Prostate gland (tissue), 2 donors: ENCODE results near the gene TNRC6B. TPM values are rescaled to one million over a fixed set of nuclear protein-coding genes. Genes with fewer than 3 reads are reported as not detected.
"Not testable (repeated sequence)": the region's sequence is repeated elsewhere in the genome, so short reads cannot be mapped to it uniquely, and the experiment has no call there.

Source experiments
- DNase-seq: peaks from one replicate; pipeline ENCODE4 v3.0.0-alpha.2; 2019; ENCODE audit warnings: low spot score
- H3K27ac ChIP-seq, 2 donors: fragments of 200-600 bp; sonication (generic); 2 replicates each; pipeline ENCODE4 v1.5.1; 2017 to 2019
- H3K27me3 ChIP-seq: fragments of 200-600 bp; sonication (generic); replicated peaks from 2 replicates; pipeline ENCODE4 v1.5.1; 2019; ENCODE audit not compliant: insufficient read depth
- H3K36me3 ChIP-seq, 2 donors: fragments of 200-600 bp; sonication (generic); 1 replicate in 1 of 2; 2 replicates in 1 of 2; pipeline versions ENCODE4 v1.5.1 to v1.8.1; 2017 to 2019
- H3K4me1 ChIP-seq: fragments of 200-600 bp; sonication (generic); replicated peaks from 2 replicates; pipeline ENCODE4 v1.5.1; 2019
- H3K4me3 ChIP-seq, 2 donors: fragments of 200-600 bp; sonication (generic); 2 replicates each; pipeline ENCODE4 v1.5.1; 2017 to 2019
- H3K9me3 ChIP-seq: fragments of 200-600 bp; sonication (generic); 2 replicates; pipeline ENCODE4 v1.5.1; 2017
- CTCF ChIP-seq, 4 experiments: fragments of 200-600 bp in 2 of 4; fragments of 450-650 bp in 2 of 4; sonication (generic) in 2 of 4; IDR thresholded peaks; 1 replicate in 3 of 4; 2 replicates in 1 of 4; pipeline ENCODE4 v1.5.1; 2016 to 2019; ENCODE audit warnings: antibody characterized with exemption in 4 of 4, mild to moderate bottlenecking in 2 of 4, moderate library complexity in 2 of 4
- POLR2A ChIP-seq: fragments of 450-650 bp; IDR thresholded peaks from one replicate; pipeline ENCODE4 v1.6.1; 2016; ENCODE audit warnings: antibody characterized with exemption, mild to moderate bottlenecking
- POLR2AphosphoS5 ChIP-seq: sonication (generic); formaldehyde crosslinking; IDR thresholded peaks from one replicate; pipeline ENCODE4 v1.6.1; 2017; ENCODE audit warnings: antibody characterized with exemption
- WGBS: methylation state at CpG from one replicate; pipeline ENCODE4 v1.1.5; 2018; 5-methylcytosine and 5-hydroxymethylcytosine counted together
- intact Hi-C: fragments of 100-400 bp; cut with DNase I; formaldehyde crosslinking; loops from one replicate; pipeline ENCODE4 v1.14.2; 2022
- total RNA-seq, 2 donors: library from RNA; depleted of rRNA; stranded (reverse); fragments of >200 nt; gene quantifications; one replicate each; pipeline ENCODE4 v1.1.0, GENCODE V29; 2016

TNRC6B gene
- total RNA-seq, 2 donors from 2014 or later, result 43.8 to 118 TPM

- H3K4me1 ChIP-seq, result no peaks in the 10 kb centered on the region
- no peak for TF ChIP-seq POLR2A
- TF ChIP-seq POLR2AphosphoS5, result no peak
- no peak for TF ChIP-seq CTCF (IDR thresholded peaks at IDR 0.05)
- H3K27ac ChIP-seq, result no peak overlapping the region
- H3K4me3 ChIP-seq, result no peak overlapping the region
- H3K27me3 ChIP-seq, result no peaks in the 10 kb centered on the region
- no peak for DNase-seq
- no peaks in the 10 kb centered on the region for H3K9me3 ChIP-seq
- intact Hi-C loops, result no loop called here
- peaks cover 4 to 6% of the 10 kb centered on the region in 2 donors for H3K36me3 ChIP-seq
- 43% methylated on average over 5 of the region's 5 CpGs for WGBS
Measured at GRCh38 chr22:40310768-40311120, 133.0 kb downstream of the TNRC6B start.

GRCh38 chr22:40311646-40312045 is 133.9 kb downstream of the TNRC6B start:
- H3K9me3 ChIP-seq, H3K27me3 ChIP-seq, H3K4me1 ChIP-seq, H3K27ac ChIP-seq, intact Hi-C loops, H3K4me3 ChIP-seq, DNase-seq, H3K36me3 ChIP-seq: not testable (repeated sequence)
- WGBS, result 95% methylated on average over 12 of the region's 12 CpGs

GRCh38 chr22:40312050-40312449 is 134.3 kb downstream of the TNRC6B start:
- no peak overlapping the region for H3K4me3 ChIP-seq
- no peaks in the 10 kb centered on the region for H3K27me3 ChIP-seq
- no peak for DNase-seq
- no peak for TF ChIP-seq POLR2AphosphoS5
- TF ChIP-seq CTCF (IDR thresholded peaks at IDR 0.05), result no peak
- TF ChIP-seq POLR2A, result no peak
- no peaks in the 10 kb centered on the region for H3K4me1 ChIP-seq
- intact Hi-C loops, result no loop called here
- H3K36me3 ChIP-seq, result peaks cover 4 to 8% of the 10 kb centered on the region in 2 donors
- H3K27ac ChIP-seq, result no peak overlapping the region
- H3K9me3 ChIP-seq, result no peaks in the 10 kb centered on the region
- WGBS, result 83% methylated on average over 2 of the region's 2 CpGs

GRCh38 chr22:40313007-40313406 is 135.3 kb downstream of the TNRC6B start:
- Histone ChIP-seq H3K36me3 (peaks cover 4 to 11% of the 10 kb centered on the region in 2 donors), H3K27ac (no peak overlapping the region)
- no peak for DNase-seq

GRCh38 chr22:40314041-40314440 is 136.3 kb downstream of the TNRC6B start:
- DNase-seq, result no peak
- Histone ChIP-seq H3K27me3 (no peaks in the 10 kb centered on the region), H3K9me3 (no peaks in the 10 kb centered on the region), H3K4me3 (no peak overlapping the region), H3K36me3 (peaks cover 4 to 11% of the 10 kb centered on the region in 2 donors), H3K4me1 (no peaks in the 10 kb centered on the region), H3K27ac (no peak overlapping the region)
- TF ChIP-seq CTCF (IDR thresholded peaks at IDR 0.05) (no peak), POLR2AphosphoS5 (no peak), POLR2A (no peak)
- intact Hi-C loops, result no loop called here

More at GRCh38 chr22:40313007-40313406, 135.3 kb downstream of the TNRC6B start:
- TF ChIP-seq CTCF (IDR thresholded peaks at IDR 0.05) (no peak), POLR2A (no peak), POLR2AphosphoS5 (no peak)
- no peaks in the 10 kb centered on the region for H3K4me1 ChIP-seq
- intact Hi-C loops, result no loop called here
- no peak overlapping the region for H3K4me3 ChIP-seq
- WGBS, result 63% methylated on average over 2 of the region's 2 CpGs
- H3K9me3 ChIP-seq, result no peaks in the 10 kb centered on the region
- H3K27me3 ChIP-seq, result no peaks in the 10 kb centered on the region
